DOHH2 (cell line): ENCODE measurements around the gene CIC.

Experiments used
- H3F3A ChIP-seq: fragments of 200-600 bp; sonication (generic), shearing (Covaris generic); 2 replicates; pipeline ENCODE4 v1.6.0; 2016; ENCODE audit warnings: antibody characterized with exemption, mild to moderate bottlenecking; ENCODE audit not compliant: control insufficient read depth, insufficient read depth
- H3K27ac ChIP-seq: fragments of 200-600 bp; sonication (generic); 2 replicates; pipeline ENCODE4 v1.5.1; 2014; ENCODE audit warnings: low read depth, mild to moderate bottlenecking, low read length, moderate library complexity
- H3K27me3 ChIP-seq: fragments of 200-600 bp; sonication (generic); 2 replicates; pipeline ENCODE4 v1.6.1; 2014; ENCODE audit warnings: mild to moderate bottlenecking, low read length, mixed read lengths; ENCODE audit not compliant: control insufficient read depth
- H3K36me3 ChIP-seq: fragments of 200-600 bp; sonication (generic); 2 replicates; pipeline ENCODE4 v1.6.1; 2014; ENCODE audit warnings: mild to moderate bottlenecking, low read length, moderate library complexity, mixed read lengths; ENCODE audit not compliant: control insufficient read depth
- H3K4me1 ChIP-seq: fragments of 200-600 bp; sonication (generic); 2 replicates; pipeline ENCODE4 v1.6.1; 2014; ENCODE audit warnings: mild to moderate bottlenecking, low read length, mixed read lengths; ENCODE audit not compliant: control insufficient read depth
- H3K4me2 ChIP-seq: fragments of 200-600 bp; sonication (generic); 2 replicates; pipeline ENCODE4 v1.6.0; 2014; ENCODE audit warnings: mild to moderate bottlenecking, low read length, moderate library complexity
- H3K4me3 ChIP-seq: fragments of 200-600 bp; sonication (generic); 2 replicates; pipeline ENCODE4 v1.5.1; 2014; ENCODE audit warnings: mild to moderate bottlenecking, low read length, mixed read lengths
- H3K79me2 ChIP-seq: fragments of 200-600 bp; sonication (generic); 2 replicates; pipeline ENCODE4 v1.6.1; 2014; ENCODE audit warnings: mild to moderate bottlenecking, low read length, mixed read lengths; ENCODE audit not compliant: control insufficient read depth
- H3K9me2 ChIP-seq: fragments of 200-600 bp; sonication (generic); replicated peaks from 2 replicates; pipeline ENCODE4 v1.6.1; 2014; ENCODE audit warnings: mild to moderate bottlenecking, low read length, mixed read lengths; ENCODE audit not compliant: control insufficient read depth
- H3K9me3 ChIP-seq: fragments of 200-600 bp; sonication (generic); 2 replicates; pipeline ENCODE4 v1.6.1; 2014; ENCODE audit warnings: antibody characterized with exemption, low read length, mixed read lengths; ENCODE audit not compliant: control insufficient read depth, insufficient read depth
- H4K20me1 ChIP-seq: fragments of 200-600 bp; sonication (generic); 2 replicates; pipeline ENCODE4 v1.6.0; 2014; ENCODE audit warnings: low read depth, mild to moderate bottlenecking, antibody characterized with exemption, low read length, moderate library complexity; ENCODE audit not compliant: control insufficient read depth, insufficient read depth
- CTCF ChIP-seq: fragments of 200-600 bp; sonication (generic); IDR thresholded peaks from one replicate; pipeline ENCODE4 v1.5.1; 2014; ENCODE audit warnings: antibody characterized with exemption, mild to moderate bottlenecking, low read depth, low read length; ENCODE audit not compliant: poor library complexity, severe bottlenecking
- EZH2phosphoT487 ChIP-seq: fragments of 200-600 bp; sonication (generic); IDR thresholded peaks from 2 replicates; pipeline ENCODE4 v1.6.1; 2017; ENCODE audit warnings: borderline replicate concordance, mild to moderate bottlenecking, antibody characterized with exemption, low read length, moderate library complexity, mixed read lengths

CIC gene

GRCh38 chr19:42344336-42344893, 75.4 kb downstream of the CIC start:
- H3K4me3 ChIP-seq = no peak overlapping the region
- no peak for TF ChIP-seq CTCF
- no peak for TF ChIP-seq EZH2phosphoT487
- no peaks in the 10 kb centered on the region for H3F3A ChIP-seq
- H3K4me2 ChIP-seq = no peak overlapping the region
- H4K20me1 ChIP-seq = no peaks in the 10 kb centered on the region
- no peaks in the 10 kb centered on the region for H3K9me3 ChIP-seq
- H3K27me3 ChIP-seq = no peaks in the 10 kb centered on the region
- peaks cover 4% of the 10 kb centered on the region for H3K4me1 ChIP-seq
- no peak overlapping the region for H3K27ac ChIP-seq
- H3K36me3 ChIP-seq = 0 out of 2 replicates have a peak, but pooled peaks cover 4% of the 10 kb centered on the region
- H3K9me2 ChIP-seq = no peaks in the 10 kb centered on the region
- no peaks in the 10 kb centered on the region for H3K79me2 ChIP-seq
